Measurements from ENCODE around the gene BIK.

DNA sequence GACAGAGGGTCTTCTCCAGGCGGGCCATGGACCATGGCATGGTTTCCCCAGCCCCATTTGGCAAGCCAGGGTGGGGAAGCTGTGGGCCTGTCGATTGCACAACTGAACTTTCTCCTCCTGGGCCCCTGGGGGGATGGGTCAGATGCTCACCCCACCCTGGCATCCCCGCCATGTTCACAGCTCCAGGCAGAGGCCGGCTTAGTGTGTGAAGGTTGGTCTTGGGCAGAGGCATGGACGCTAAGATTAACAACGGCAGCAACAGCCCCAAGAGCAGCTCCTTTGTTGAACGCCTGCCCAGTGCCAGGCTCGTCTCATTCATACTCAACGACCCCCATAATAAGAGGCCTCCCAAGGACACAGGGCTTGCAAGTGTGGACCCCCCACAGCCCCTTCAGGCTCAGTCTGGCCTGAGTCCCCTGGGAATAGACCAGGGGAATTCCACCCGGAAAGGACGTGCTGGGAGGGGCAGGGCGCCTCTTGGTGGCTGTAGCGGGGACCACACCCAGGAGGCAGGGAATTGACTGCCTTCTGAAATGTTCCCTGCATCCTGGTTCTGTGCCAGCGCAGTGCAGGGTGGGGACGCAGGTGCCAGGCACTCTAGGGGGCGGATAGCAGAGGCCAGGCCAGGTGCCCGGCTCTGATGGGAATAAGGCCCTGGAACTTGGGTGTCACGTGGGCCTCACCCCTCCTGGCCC is 49.1 kb downstream of the BIK start:
- TF ChIP-seq, protein P1, sequence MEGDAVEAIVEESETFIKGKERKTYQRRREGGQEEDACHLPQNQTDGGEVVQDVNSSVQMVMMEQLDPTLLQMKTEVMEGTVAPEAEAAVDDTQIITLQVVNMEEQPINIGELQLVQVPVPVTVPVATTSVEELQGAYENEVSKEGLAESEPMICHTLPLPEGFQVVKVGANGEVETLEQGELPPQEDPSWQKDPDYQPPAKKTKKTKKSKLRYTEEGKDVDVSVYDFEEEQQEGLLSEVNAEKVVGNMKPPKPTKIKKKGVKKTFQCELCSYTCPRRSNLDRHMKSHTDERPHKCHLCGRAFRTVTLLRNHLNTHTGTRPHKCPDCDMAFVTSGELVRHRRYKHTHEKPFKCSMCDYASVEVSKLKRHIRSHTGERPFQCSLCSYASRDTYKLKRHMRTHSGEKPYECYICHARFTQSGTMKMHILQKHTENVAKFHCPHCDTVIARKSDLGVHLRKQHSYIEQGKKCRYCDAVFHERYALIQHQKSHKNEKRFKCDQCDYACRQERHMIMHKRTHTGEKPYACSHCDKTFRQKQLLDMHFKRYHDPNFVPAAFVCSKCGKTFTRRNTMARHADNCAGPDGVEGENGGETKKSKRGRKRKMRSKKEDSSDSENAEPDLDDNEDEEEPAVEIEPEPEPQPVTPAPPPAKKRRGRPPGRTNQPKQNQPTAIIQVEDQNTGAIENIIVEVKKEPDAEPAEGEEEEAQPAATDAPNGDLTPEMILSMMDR (IDR thresholded peaks at IDR 0.05 in 8 of 11, conservative IDR thresholded peaks at IDR 0.05 in 3 of 11), result peak in 7 of 11 experiments; percentile 19 to 44 (median 26)
- peak in 1 of 3 donors; percentile 37 for TF ChIP-seq POLR2AphosphoS5 (IDR thresholded peaks at IDR 0.05)

All from spleen (tissue), 7 donors.